H1 (cell line): Measurements from ENCODE around the gene GALNT7. TPM values are rescaled to one million over a fixed set of nuclear protein-coding genes. Genes with fewer than 3 reads are reported as not detected.

Source experiments
- BRCA1 ChIP-seq: IDR thresholded peaks from 2 replicates; pipeline ENCODE4 v1.6.1; 2012; ENCODE audit warnings: low read depth, low read length, improper control_type of control experiment
- CEBPB ChIP-seq: IDR thresholded peaks from 2 replicates; pipeline ENCODE4 v1.6.1; 2012; ENCODE audit warnings: low read depth, low read length
- CHD1 ChIP-seq: IDR thresholded peaks from 2 replicates; pipeline ENCODE4 v1.6.1; 2012; ENCODE audit warnings: low read depth, low read length, improper control_type of control experiment
- E2F6 ChIP-seq: IDR thresholded peaks from 2 replicates; pipeline ENCODE4 v1.6.1; 2012; ENCODE audit warnings: inconsistent platforms
- SRF ChIP-seq: IDR thresholded peaks from 2 replicates; pipeline ENCODE4 v1.6.1; 2011; ENCODE audit warnings: mild to moderate bottlenecking, low read depth, low read length, moderate library complexity
- TCF12 ChIP-seq: IDR thresholded peaks from 2 replicates; pipeline ENCODE4 v1.6.1; 2011; ENCODE audit warnings: low read depth, mild to moderate bottlenecking, low read length
- polyA plus RNA-seq, 7 experiments: library from polyadenylated mRNA; depleted of rRNA in 3 of 7; stranded (reverse) in 5 of 7; unstranded in 2 of 7; fragments of >200 nt in 5 of 7; fragments of 200-250 nt in 2 of 7; gene quantifications; 1 replicate in 5 of 7; 2 replicates in 1 of 7; 4 replicates in 1 of 7; pipeline versions ENCODE4 v1.2.1 to v1.2.3, GENCODE V29; 2011 to 2013; ENCODE audit warnings: missing spikeins in 2 of 7, mixed read lengths in 2 of 7
- total RNA-seq: library from RNA; stranded (reverse); fragmentation: NEBNext Ultra II Directional; extraction: Animal tissue kit (Norgen Biotek cat#: 25700); gene quantifications from 2 replicates; pipeline ENCODE4 v1.2.1, GENCODE V29; 2021

Gene GALNT7
- total and polyA plus RNA-seq, 2 of the 8 experiments (the other 6 are each of a cell fraction or from before 2014, with no cell fraction given) = 22.4 to 85.5 TPM

- no peak for TF ChIP-seq TCF12
- TF ChIP-seq E2F6 = no peak
- TF ChIP-seq BRCA1 = no peak
- no peak for TF ChIP-seq CHD1
- no peak for TF ChIP-seq SRF
- no peak for TF ChIP-seq CEBPB
- TF ChIP-seq, all 59 proteins: peak for 0
Measured at GRCh38 chr4:173153445-173153844, 15.2 kb upstream of the GALNT7 start (continued).
